AG09319 (cell line): ENCODE measurements around the gene TGFBR2.

ENCODE experiments used
- DNase-seq: peaks from one replicate; pipeline ENCODE4 v3.0.0-alpha.2; 2010; ENCODE audit warnings: low read depth; ENCODE audit errors: extremely low read depth
- TF ChIP-seq, protein P1 (sequence below): IDR thresholded peaks from 2 replicates; pipeline ENCODE4 v1.5.1; 2011; ENCODE audit warnings: low read depth, mild to moderate bottlenecking, inconsistent platforms, low read length, moderate library complexity

Gene TGFBR2

DNA sequence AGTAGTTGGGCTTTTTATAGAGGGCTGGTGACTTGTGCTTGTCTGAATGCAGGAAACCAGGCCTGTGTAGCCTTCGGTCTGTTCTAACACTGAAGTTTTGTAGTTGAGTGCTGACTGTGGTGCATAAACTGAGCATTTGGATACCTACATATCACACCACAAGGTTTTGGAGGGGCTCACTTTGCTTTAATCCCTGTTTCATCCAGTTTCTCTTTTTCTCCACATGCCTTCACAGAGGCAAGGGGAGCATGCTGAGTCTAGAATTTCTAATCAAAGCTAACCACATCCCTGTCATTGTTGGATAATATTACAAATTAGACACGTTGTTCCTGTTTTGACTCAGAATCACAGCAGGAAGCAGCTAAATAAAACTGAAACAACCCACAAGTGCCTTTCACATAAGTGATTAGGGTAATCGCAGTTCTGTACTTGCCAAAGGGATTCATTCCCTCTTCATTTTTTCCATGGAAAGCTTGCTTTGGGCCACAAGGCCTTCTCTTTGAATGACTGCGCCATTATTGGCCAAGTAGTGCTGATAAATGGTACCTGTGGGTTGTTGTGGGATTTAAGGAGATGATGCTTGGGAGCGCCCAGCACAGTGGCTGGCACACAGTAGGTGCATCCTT lies 48.9 kb downstream of the TGFBR2 start:
- TF ChIP-seq, protein P1, sequence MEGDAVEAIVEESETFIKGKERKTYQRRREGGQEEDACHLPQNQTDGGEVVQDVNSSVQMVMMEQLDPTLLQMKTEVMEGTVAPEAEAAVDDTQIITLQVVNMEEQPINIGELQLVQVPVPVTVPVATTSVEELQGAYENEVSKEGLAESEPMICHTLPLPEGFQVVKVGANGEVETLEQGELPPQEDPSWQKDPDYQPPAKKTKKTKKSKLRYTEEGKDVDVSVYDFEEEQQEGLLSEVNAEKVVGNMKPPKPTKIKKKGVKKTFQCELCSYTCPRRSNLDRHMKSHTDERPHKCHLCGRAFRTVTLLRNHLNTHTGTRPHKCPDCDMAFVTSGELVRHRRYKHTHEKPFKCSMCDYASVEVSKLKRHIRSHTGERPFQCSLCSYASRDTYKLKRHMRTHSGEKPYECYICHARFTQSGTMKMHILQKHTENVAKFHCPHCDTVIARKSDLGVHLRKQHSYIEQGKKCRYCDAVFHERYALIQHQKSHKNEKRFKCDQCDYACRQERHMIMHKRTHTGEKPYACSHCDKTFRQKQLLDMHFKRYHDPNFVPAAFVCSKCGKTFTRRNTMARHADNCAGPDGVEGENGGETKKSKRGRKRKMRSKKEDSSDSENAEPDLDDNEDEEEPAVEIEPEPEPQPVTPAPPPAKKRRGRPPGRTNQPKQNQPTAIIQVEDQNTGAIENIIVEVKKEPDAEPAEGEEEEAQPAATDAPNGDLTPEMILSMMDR: no peak
- no peak for DNase-seq

- TF ChIP-seq, protein P1: no peak
- no peak for DNase-seq
These were observed 50.3 kb downstream of the TGFBR2 start for GRCh38 chr3:30656624-30657141.

GRCh38 chr3:30657914-30658313 lies 51.5 kb downstream of the TGFBR2 start:
- TF ChIP-seq, protein P1: no peak
- no peak for DNase-seq

GRCh38 chr3:30658328-30659052 lies 52.1 kb downstream of the TGFBR2 start:
- DNase-seq: no peak
- TF ChIP-seq, protein P1: no peak; the same call in 1 of the 2 replicates

DNA sequence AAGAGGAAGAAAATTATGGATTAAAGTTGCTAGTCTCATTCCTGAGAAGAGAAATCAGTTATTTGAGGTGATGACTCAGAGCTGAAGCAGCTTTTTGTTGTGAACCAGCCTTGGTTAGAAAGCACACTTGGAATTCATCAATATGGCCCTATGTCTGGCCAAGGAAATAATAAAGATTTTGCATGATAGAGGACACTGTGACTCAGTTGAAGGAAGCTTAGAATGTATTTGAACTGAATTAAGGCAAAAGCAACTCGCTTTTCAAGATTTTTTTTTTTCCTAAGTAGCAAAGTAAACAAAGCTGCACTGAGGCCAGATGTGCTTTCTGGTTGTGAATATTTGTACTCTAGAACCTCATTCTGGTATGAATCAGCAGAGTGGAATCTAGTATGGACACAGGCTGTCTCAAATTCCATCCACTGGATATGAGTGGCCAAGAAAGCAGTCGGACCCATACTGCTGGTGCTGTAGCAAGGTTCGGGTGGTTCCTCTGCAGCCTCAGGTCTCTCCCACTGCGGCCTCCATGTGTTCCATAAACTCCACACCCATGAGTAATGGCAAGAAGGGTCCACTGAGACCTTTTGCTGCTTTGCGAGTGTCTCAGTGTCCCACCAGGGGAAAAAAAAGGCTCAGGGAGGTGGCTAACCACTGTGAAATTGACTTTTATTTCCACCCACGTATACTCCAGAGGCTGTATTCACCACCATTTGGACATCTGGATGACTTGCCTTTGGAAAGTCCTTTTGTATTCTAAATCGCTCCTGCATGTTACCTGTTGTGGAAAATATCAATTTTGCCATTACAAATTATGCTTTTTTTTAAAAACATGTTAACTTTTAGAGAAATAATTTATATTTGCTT lies 53.1 kb downstream of the TGFBR2 start:
- TF ChIP-seq, protein P1: no peak
- DNase-seq: peak; percentile 71

DNA sequence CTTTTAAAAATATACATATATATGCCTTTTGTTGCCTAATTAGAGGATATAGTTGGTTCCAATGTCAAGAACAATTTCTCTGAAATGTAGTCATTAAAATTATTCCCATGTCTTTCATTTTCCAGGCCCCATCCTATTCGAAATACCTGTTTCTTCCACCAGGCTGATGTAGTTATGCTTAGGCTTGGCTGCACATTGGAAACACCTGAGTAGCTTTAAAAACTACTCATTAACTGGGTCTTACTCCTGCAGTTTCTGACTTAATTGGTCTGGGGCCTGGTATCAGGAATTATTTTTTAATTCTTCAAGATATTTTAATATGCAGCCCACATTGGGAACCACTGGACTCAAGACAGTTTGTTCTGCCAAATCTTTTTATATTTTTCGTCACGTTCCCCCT lies 53.7 kb downstream of the TGFBR2 start:
- TF ChIP-seq, protein P1: no peak
- no peak for DNase-seq
